Smooth muscle cell (in vitro differentiated cells): ENCODE measurements around the gene CDC45. TPM values are rescaled to one million over a fixed set of nuclear protein-coding genes. Genes with fewer than 3 reads are reported as not detected.

Experiments used
- DNase-seq: peaks from one replicate; lab custom pipeline; 2025; ENCODE audit not compliant: unreplicated experiment; lab: John Stamatoyannopoulos, UW
- H2AFZ ChIP-seq: fragments of 200-600 bp; sonication (generic); 2 replicates; pipeline ENCODE4 v1.6.0; 2016; ENCODE audit warnings: antibody characterized with exemption, low read depth, mild to moderate bottlenecking
- H3F3A ChIP-seq: fragments of 200-600 bp; sonication (generic); 2 replicates; pipeline ENCODE4 v1.6.0; 2017; ENCODE audit warnings: antibody characterized with exemption, low read depth
- H3K27ac ChIP-seq: fragments of 200-600 bp; sonication (generic); 2 replicates; pipeline ENCODE4 v1.5.1; 2016; ENCODE audit warnings: low read depth, mild to moderate bottlenecking
- H3K27me3 ChIP-seq: fragments of 200-600 bp; sonication (generic); 2 replicates; pipeline ENCODE4 v1.6.1; 2016; ENCODE audit warnings: low read depth, mild to moderate bottlenecking
- H3K36me3 ChIP-seq: fragments of 200-600 bp; sonication (generic); 2 replicates; pipeline ENCODE4 v1.5.1; 2016; ENCODE audit warnings: low read depth
- H3K4me1 ChIP-seq: fragments of 200-600 bp; sonication (generic); 2 replicates; pipeline ENCODE4 v1.5.1; 2016; ENCODE audit warnings: low read depth
- H3K4me2 ChIP-seq: fragments of 200-600 bp; sonication (generic); 2 replicates; pipeline ENCODE4 v1.6.0; 2016; ENCODE audit warnings: mild to moderate bottlenecking
- H3K4me3 ChIP-seq: fragments of 200-600 bp; sonication (generic); 2 replicates; pipeline ENCODE4 v1.5.1; 2016; ENCODE audit warnings: mild to moderate bottlenecking
- H3K79me2 ChIP-seq: fragments of 200-600 bp; sonication (generic); 2 replicates; pipeline ENCODE4 v1.6.0; 2016; ENCODE audit warnings: low read depth, mild to moderate bottlenecking
- H3K9ac ChIP-seq: fragments of 200-600 bp; sonication (generic); 2 replicates; pipeline ENCODE4 v1.6.0; 2016; ENCODE audit warnings: low read depth
- H3K9me3 ChIP-seq: fragments of 200-600 bp; sonication (generic); replicated peaks from 2 replicates; pipeline ENCODE4 v1.5.1; 2016; ENCODE audit warnings: low read depth
- H4K20me1 ChIP-seq: fragments of 200-600 bp; sonication (generic); 2 replicates; pipeline ENCODE4 v1.6.0; 2016; ENCODE audit warnings: low read depth
- WGBS: methylation state at CpG from one replicate; pipeline ENCODE4 v1.1.7; 2016; ENCODE audit warnings: low lambda C conversion rate; 5-methylcytosine and 5-hydroxymethylcytosine counted together
- polyA plus RNA-seq: library from polyadenylated mRNA; unstranded; fragments of >200 nt; fragmentation: Nextera tagmentation; extraction: Ambion mirVana; gene quantifications from 2 replicates; pipeline ENCODE4 v1.2.1, GENCODE V29; 2016
- total RNA-seq: library from RNA; depleted of rRNA; stranded (reverse); fragments of >200 nt; gene quantifications from 2 replicates; pipeline ENCODE4 v1.2.3, GENCODE V29; 2014
- TF ChIP-seq, protein P1 (sequence below): fragments of 200-600 bp; sonication (generic); IDR thresholded peaks from 2 replicates; pipeline ENCODE4 v1.5.1; 2017; ENCODE audit warnings: borderline replicate concordance, mild to moderate bottlenecking, antibody characterized with exemption; ENCODE audit not compliant: insufficient read depth, poor library complexity, severe bottlenecking

The CDC45 gene
- total and polyA plus RNA-seq, 2 experiments from 2014 or later, result 9.3 to 13.7 TPM

DNA sequence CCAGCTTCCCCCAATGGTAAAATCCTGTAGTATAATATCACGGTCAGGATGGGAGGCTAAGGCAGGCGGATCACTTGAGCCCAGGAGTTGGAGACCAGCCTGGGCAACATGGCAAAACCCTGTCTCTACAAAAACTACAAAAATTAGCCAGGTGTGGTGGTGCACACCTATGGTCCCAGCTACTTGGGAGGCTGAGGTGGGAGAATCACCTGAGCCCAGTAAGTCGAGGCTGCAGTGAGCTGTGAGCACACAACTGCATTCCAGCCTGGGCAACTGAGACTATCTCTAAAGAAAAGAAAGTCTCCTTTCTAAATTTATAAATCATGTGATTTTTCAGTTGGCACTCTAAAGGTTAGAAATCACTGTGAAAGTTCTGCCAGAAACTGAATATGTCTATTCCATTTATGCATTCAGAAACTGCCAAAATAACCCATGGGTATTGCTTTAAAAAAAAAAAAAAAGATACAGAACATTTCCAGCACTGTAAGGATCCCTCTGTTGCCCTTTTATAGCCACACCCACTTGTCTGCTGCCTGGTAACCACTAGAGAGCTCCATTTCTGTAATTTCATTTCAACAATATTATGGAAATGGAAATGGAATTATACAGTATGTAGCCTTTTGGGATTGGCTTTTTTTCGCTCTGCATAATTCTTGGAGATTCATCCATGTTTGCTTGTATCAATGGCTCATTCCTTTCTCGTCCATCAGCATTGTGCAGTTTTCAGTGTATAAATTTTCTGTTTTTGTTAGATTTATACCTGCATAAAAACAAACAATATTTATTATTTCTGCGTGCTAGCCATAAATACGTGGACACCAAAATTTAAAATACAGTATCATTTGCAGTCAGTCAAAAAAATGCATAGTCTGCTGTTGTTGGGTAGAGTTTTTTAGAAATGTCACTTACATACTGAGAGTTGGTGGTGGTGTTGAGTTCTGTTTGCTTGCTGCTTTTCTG is 9.4 kb downstream of the CDC45 start:
- Histone ChIP-seq H3K27me3 (no peaks in the 10 kb centered on the region), H3K9ac (no peak overlapping the region), H4K20me1 (no peaks in the 10 kb centered on the region), H2AFZ (no peak overlapping the region), H3K36me3 (no peaks in the 10 kb centered on the region), H3K27ac (no peak overlapping the region), H3K4me2 (no peak overlapping the region), H3F3A (no peaks in the 10 kb centered on the region), H3K9me3 (no peaks in the 10 kb centered on the region), H3K4me1 (no peaks in the 10 kb centered on the region), H3K79me2 (no peaks in the 10 kb centered on the region), H3K4me3 (no peak overlapping the region)
- no peak for DNase-seq
- TF ChIP-seq, protein P1, sequence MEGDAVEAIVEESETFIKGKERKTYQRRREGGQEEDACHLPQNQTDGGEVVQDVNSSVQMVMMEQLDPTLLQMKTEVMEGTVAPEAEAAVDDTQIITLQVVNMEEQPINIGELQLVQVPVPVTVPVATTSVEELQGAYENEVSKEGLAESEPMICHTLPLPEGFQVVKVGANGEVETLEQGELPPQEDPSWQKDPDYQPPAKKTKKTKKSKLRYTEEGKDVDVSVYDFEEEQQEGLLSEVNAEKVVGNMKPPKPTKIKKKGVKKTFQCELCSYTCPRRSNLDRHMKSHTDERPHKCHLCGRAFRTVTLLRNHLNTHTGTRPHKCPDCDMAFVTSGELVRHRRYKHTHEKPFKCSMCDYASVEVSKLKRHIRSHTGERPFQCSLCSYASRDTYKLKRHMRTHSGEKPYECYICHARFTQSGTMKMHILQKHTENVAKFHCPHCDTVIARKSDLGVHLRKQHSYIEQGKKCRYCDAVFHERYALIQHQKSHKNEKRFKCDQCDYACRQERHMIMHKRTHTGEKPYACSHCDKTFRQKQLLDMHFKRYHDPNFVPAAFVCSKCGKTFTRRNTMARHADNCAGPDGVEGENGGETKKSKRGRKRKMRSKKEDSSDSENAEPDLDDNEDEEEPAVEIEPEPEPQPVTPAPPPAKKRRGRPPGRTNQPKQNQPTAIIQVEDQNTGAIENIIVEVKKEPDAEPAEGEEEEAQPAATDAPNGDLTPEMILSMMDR, result no peak
- WGBS, result 93% methylated on average over 7 of the region's 7 CpGs

DNA sequence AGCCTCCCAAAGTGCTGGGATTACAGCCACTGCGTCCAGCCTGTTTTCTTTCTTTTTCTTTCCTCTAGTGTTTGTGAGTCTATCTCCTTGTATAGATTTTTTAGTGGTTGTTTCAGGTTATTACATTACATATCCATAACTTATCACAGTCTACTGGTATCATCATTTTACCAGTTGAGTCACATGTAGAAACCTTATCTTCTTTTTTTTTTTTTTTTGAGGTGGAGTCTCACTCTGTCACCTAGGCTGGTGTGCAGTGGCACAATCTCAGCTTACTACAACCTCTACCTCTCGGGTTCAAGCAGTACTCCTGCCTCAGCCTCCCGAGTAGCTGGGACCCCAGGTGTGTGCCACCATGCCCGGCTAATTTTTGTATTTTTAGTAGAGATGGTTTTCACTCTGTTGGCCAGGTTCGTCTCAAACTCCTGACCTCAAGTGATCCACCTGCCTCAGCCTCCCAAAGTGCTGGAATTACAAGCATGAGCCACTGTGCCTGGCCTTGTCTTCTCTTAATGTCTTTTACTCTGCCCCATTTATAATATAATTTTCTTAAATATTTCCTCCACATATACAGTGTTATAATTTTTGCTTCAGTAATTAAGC is 11.0 kb downstream of the CDC45 start:
- Histone ChIP-seq H2AFZ (no peak overlapping the region), H3K79me2 (no peaks in the 10 kb centered on the region), H3K9me3 (no peaks in the 10 kb centered on the region), H3K4me1 (no peaks in the 10 kb centered on the region), H3K4me2 (no peak overlapping the region), H3F3A (no peaks in the 10 kb centered on the region), H4K20me1 (no peaks in the 10 kb centered on the region), H3K27ac (no peak overlapping the region), H3K27me3 (no peaks in the 10 kb centered on the region), H3K36me3 (no peaks in the 10 kb centered on the region), H3K9ac (no peak overlapping the region), H3K4me3 (no peak overlapping the region)
- DNase-seq, result no peak
- TF ChIP-seq, protein P1, result no peak
- WGBS, result 98% methylated on average over 5 of the region's 5 CpGs

DNA sequence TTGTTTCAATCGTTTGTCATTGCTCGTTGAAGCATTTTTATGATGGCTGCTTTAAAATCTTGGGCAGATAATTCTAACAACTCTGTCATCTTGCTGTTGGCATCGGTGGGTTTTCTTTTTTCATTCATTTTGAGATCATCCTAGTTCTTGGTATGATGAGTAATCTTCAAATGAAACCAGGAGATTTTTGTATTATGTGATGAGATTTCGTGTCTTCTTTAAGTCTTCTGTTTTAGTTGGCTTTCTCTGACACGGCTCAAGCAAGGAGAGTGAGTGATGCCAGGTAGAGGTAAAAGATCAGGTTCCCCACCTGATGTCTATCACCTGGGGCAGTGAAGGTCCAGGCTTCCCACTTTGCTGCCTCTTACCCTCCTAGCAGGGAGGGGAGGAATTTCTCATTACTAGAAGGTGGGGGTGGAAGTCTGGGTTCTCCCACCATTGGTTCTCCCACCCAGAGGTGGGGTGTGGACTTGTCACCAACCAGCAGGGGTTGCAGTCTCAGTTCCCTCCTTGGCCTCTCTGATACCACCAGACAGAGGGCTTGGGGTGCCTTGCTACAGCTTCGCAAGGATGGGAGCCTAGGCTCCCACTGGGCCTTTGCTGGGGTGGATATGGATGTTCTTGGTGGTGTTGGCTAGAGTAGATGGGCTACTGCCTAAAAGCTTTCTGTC is 12.9 kb downstream of the CDC45 start:
- Histone ChIP-seq H3K9ac (no peak overlapping the region), H3K27ac (no peak overlapping the region), H3K36me3 (no peaks in the 10 kb centered on the region), H3K79me2 (no peaks in the 10 kb centered on the region), H3K9me3 (no peaks in the 10 kb centered on the region), H3K4me3 (no peak overlapping the region), H3K4me1 (no peaks in the 10 kb centered on the region), H2AFZ (no peak overlapping the region), H3F3A (no peaks in the 10 kb centered on the region), H4K20me1 (no peaks in the 10 kb centered on the region), H3K27me3 (no peaks in the 10 kb centered on the region), H3K4me2 (no peak overlapping the region)
- TF ChIP-seq, protein P1, result no peak
- no peak for DNase-seq
- WGBS, result 92% methylated on average over 6 of the region's 6 CpGs
